Measurements from ENCODE around the gene AK9. TPM values are rescaled to one million over a fixed set of nuclear protein-coding genes. Genes with fewer than 3 reads are reported as not detected.

The AK9 gene
- total RNA-seq, 2 experiments from 2014 or later: 8.0 to 8.2 TPM

GRCh38 chr6:109477725-109478124 lies 213.3 kb downstream of the AK9 start:
- Mint-ChIP-seq H3K9me3 (no peaks in the 10 kb centered on the region), H3K27ac (peak overlapping the region; percentile 67), H3K4me1 (peaks cover 66% of the 10 kb centered on the region), H3K4me3 (peak overlapping the region; percentile 60), H3K36me3 (peaks cover 54% of the 10 kb centered on the region), H3K27me3 (no peaks in the 10 kb centered on the region)
- POLR2A ChIA-PET: interaction anchor here (1.3 kb wide), 1 partner anchor 8 kb away, joined by 4 read pairs; no protein-coding TSS in a partner anchor
- ATAC-seq (ENCODE audit: low read depth): no peak
- DNase-seq: no peak

- H3K4me1 Mint-ChIP-seq: peaks cover 69% of the 10 kb centered on the region
- no peak overlapping the region for H3K27ac Mint-ChIP-seq
- peak overlapping the region; percentile 60 for H3K4me3 Mint-ChIP-seq
- no peak for DNase-seq
- no peaks in the 10 kb centered on the region for H3K9me3 Mint-ChIP-seq
- POLR2A ChIA-PET: no interaction called here
- peaks cover 59% of the 10 kb centered on the region for H3K36me3 Mint-ChIP-seq
- no peak for ATAC-seq (ENCODE audit: low read depth)
- H3K27me3 Mint-ChIP-seq: no peaks in the 10 kb centered on the region
Observed at GRCh38 chr6:109477184-109477583, 213.8 kb downstream of the AK9 start.

- Mint-ChIP-seq H3K36me3 (peaks cover 66% of the 10 kb centered on the region), H3K9me3 (no peaks in the 10 kb centered on the region), H3K4me1 (peaks cover 67% of the 10 kb centered on the region), H3K27ac (no peak overlapping the region), H3K27me3 (no peaks in the 10 kb centered on the region), H3K4me3 (peak overlapping the region; percentile 26)
- POLR2A ChIA-PET: no interaction called here
- ATAC-seq (ENCODE audit: low read depth) (no peak), DNase-seq (no peak)
Observed at GRCh38 chr6:109475625-109476024, 215.4 kb downstream of the AK9 start.

GRCh38 chr6:109474995-109475394 lies 216.0 kb downstream of the AK9 start:
- H3K4me1 Mint-ChIP-seq: peaks cover 63% of the 10 kb centered on the region
- H3K27ac Mint-ChIP-seq: no peak overlapping the region
- ATAC-seq (ENCODE audit: low read depth) (no peak), DNase-seq (no peak)
- no peaks in the 10 kb centered on the region for H3K9me3 Mint-ChIP-seq
- no peaks in the 10 kb centered on the region for H3K27me3 Mint-ChIP-seq
- H3K4me3 Mint-ChIP-seq: no peak overlapping the region
- peaks cover 63% of the 10 kb centered on the region for H3K36me3 Mint-ChIP-seq
- POLR2A ChIA-PET: no interaction called here

- no peaks in the 10 kb centered on the region for H3K9me3 Mint-ChIP-seq
- no peak overlapping the region for H3K4me3 Mint-ChIP-seq
- H3K27me3 Mint-ChIP-seq: no peaks in the 10 kb centered on the region
- peaks cover 55% of the 10 kb centered on the region for H3K4me1 Mint-ChIP-seq
- POLR2A ChIA-PET: interaction anchor here (1.0 kb wide), 2 partner anchors 9 to 14 kb away, joined by 3 read pairs; partner anchors contain the start of gene ZBTB24
- DNase-seq: no peak
- ATAC-seq (ENCODE audit: low read depth): no peak
- H3K36me3 Mint-ChIP-seq: peaks cover 57% of the 10 kb centered on the region
- H3K27ac Mint-ChIP-seq: no peak overlapping the region
Observed at GRCh38 chr6:109473120-109473519, 217.9 kb downstream of the AK9 start.

GRCh38 chr6:109472132-109472995 lies 218.6 kb downstream of the AK9 start:
- no peak for ATAC-seq (ENCODE audit: low read depth)
- POLR2A ChIA-PET: interaction anchor here (1.0 to 1.2 kb wide), 3 partner anchors 10 to 17 kb away, joined by 3 to 4 read pairs (median 3); partner anchors contain the start of genes MICAL1 and ZBTB24
- peaks cover 60% of the 10 kb centered on the region for H3K36me3 Mint-ChIP-seq
- no peak for DNase-seq
- H3K27me3 Mint-ChIP-seq: no peaks in the 10 kb centered on the region
- H3K9me3 Mint-ChIP-seq: no peaks in the 10 kb centered on the region
- H3K27ac Mint-ChIP-seq: peak overlapping the region; percentile 42
- peak overlapping the region; percentile 3 for H3K4me3 Mint-ChIP-seq
- H3K4me1 Mint-ChIP-seq: peaks cover 56% of the 10 kb centered on the region

- POLR2A ChIA-PET: interaction anchor here (1.2 kb wide), 1 partner anchor 16 kb away, joined by 4 read pairs; the partner anchor contains the start of gene MICAL1
Observed at GRCh38 chr6:109471105-109471810, 219.7 kb downstream of the AK9 start.

GRCh38 chr6:109469591-109470189 lies 221.3 kb downstream of the AK9 start:
- DNase-seq (no peak), ATAC-seq (ENCODE audit: low read depth) (no peak)
- Mint-ChIP-seq H3K9me3 (no peaks in the 10 kb centered on the region), H3K27me3 (no peaks in the 10 kb centered on the region), H3K4me3 (no peak overlapping the region), H3K27ac (peak overlapping the region; percentile 59), H3K4me1 (peaks cover 44% of the 10 kb centered on the region), H3K36me3 (peaks cover 58% of the 10 kb centered on the region)
- POLR2A ChIA-PET: interaction anchor here (1.0 to 1.9 kb wide), 6 partner anchors 9 to 28 kb away, joined by 3 to 9 read pairs (median 4); partner anchors contain the start of genes SMPD2 and ZBTB24

More at GRCh38 chr6:109471105-109471810, 219.7 kb downstream of the AK9 start:
- ATAC-seq (ENCODE audit: low read depth) (no peak), DNase-seq (no peak)
- Mint-ChIP-seq H3K27ac (peak overlapping the region; percentile 14), H3K9me3 (no peaks in the 10 kb centered on the region), H3K4me3 (no peak overlapping the region), H3K36me3 (peaks cover 62% of the 10 kb centered on the region), H3K27me3 (no peaks in the 10 kb centered on the region), H3K4me1 (peaks cover 48% of the 10 kb centered on the region)

GRCh38 chr6:109467696-109468095 lies 223.3 kb downstream of the AK9 start:
- DNase-seq (no peak), ATAC-seq (ENCODE audit: low read depth) (no peak)
- no peaks in the 10 kb centered on the region for H3K27me3 Mint-ChIP-seq
- no peaks in the 10 kb centered on the region for H3K9me3 Mint-ChIP-seq
- H3K36me3 Mint-ChIP-seq: peaks cover 60% of the 10 kb centered on the region
- H3K27ac Mint-ChIP-seq: peak overlapping the region; percentile 49
- no peak overlapping the region for H3K4me3 Mint-ChIP-seq
- POLR2A ChIA-PET: no interaction called here
- H3K4me1 Mint-ChIP-seq: peaks cover 39% of the 10 kb centered on the region

- POLR2A ChIA-PET: interaction anchor here (0.8 to 1.5 kb wide), 3 partner anchors 11 to 16 kb away, joined by 3 to 6 read pairs (median 3); partner anchors contain the start of genes MICAL1 and ZBTB24
- Mint-ChIP-seq H3K4me1 (peaks cover 33% of the 10 kb centered on the region), H3K27me3 (no peaks in the 10 kb centered on the region), H3K4me3 (no peak overlapping the region), H3K27ac (no peak overlapping the region), H3K9me3 (peaks cover 1% of the 10 kb centered on the region), H3K36me3 (peaks cover 58% of the 10 kb centered on the region)
- DNase-seq (no peak), ATAC-seq (ENCODE audit: low read depth) (no peak)
Observed at GRCh38 chr6:109466212-109466923, 224.6 kb downstream of the AK9 start.

- no peak overlapping the region for H3K27ac Mint-ChIP-seq
- peaks cover 56% of the 10 kb centered on the region for H3K36me3 Mint-ChIP-seq
- H3K9me3 Mint-ChIP-seq: peaks cover 1% of the 10 kb centered on the region
- no peak for DNase-seq
- no peak overlapping the region for H3K4me3 Mint-ChIP-seq
- ATAC-seq (ENCODE audit: low read depth): no peak
- POLR2A ChIA-PET: interaction anchor here (0.8 to 1.5 kb wide), 3 partner anchors 10 to 17 kb away, joined by 3 to 6 read pairs (median 3); partner anchors contain the start of genes MICAL1 and ZBTB24
- H3K4me1 Mint-ChIP-seq: peaks cover 29% of the 10 kb centered on the region
- H3K27me3 Mint-ChIP-seq: no peaks in the 10 kb centered on the region
Observed at GRCh38 chr6:109465772-109466171, 225.2 kb downstream of the AK9 start.

- Mint-ChIP-seq H3K27ac (peak overlapping the region; percentile 46), H3K27me3 (no peaks in the 10 kb centered on the region), H3K9me3 (peaks cover 1% of the 10 kb centered on the region), H3K4me1 (peaks cover 38% of the 10 kb centered on the region), H3K36me3 (peaks cover 34% of the 10 kb centered on the region), H3K4me3 (no peak overlapping the region)
- ATAC-seq (ENCODE audit: low read depth): no peak
- no peak for DNase-seq
- POLR2A ChIA-PET: no interaction called here
Observed at GRCh38 chr6:109461733-109462526, 229.1 kb downstream of the AK9 start.

Measured in activated naive CD8-positive, alpha-beta T cell treated with anti-CD3 and anti-CD28 coated beads, Interleukin-2, amount 10 ng/mL, durations not matched to agents 7 days and 5 days (primary cell).